Measurements from ENCODE around the gene BTNL3.

DNA sequence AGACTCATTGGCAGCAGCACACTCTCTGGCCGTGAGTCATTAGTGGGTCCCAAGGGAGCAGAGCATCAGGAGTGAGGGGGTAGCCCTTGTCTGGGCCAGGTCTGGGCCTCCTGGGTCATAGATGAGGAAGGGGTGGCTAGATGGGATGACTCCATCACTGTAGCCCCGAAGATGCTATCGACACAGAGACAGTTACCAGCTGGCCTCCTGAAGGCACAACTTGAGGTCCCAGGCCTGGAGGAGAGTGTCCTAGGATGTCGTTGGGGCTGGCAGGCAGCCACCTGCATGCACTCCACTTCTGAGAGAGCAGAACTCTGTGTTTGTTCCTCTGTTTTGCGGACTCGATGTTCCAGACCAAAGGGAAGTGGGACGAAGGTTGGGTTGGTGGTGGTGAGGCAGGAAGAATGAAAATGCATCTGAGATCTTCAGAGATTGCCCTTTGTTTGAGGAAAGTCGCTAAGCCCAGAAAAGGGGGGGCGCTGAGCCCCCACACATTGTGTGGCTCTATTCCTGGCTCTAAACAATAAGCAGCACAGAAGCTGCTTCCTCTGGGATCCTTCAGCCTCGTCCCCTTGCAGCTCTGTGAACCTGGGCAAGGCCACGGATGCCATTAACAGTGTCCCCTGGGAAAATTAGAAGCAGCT is 56.1 kb downstream of the BTNL3 start:
- TF ChIP-seq, protein P1, sequence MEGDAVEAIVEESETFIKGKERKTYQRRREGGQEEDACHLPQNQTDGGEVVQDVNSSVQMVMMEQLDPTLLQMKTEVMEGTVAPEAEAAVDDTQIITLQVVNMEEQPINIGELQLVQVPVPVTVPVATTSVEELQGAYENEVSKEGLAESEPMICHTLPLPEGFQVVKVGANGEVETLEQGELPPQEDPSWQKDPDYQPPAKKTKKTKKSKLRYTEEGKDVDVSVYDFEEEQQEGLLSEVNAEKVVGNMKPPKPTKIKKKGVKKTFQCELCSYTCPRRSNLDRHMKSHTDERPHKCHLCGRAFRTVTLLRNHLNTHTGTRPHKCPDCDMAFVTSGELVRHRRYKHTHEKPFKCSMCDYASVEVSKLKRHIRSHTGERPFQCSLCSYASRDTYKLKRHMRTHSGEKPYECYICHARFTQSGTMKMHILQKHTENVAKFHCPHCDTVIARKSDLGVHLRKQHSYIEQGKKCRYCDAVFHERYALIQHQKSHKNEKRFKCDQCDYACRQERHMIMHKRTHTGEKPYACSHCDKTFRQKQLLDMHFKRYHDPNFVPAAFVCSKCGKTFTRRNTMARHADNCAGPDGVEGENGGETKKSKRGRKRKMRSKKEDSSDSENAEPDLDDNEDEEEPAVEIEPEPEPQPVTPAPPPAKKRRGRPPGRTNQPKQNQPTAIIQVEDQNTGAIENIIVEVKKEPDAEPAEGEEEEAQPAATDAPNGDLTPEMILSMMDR (conservative IDR thresholded peaks at IDR 0.05; ENCODE audit: low read depth in 2 of 2), result no peak
- TF ChIP-seq, protein P2, sequence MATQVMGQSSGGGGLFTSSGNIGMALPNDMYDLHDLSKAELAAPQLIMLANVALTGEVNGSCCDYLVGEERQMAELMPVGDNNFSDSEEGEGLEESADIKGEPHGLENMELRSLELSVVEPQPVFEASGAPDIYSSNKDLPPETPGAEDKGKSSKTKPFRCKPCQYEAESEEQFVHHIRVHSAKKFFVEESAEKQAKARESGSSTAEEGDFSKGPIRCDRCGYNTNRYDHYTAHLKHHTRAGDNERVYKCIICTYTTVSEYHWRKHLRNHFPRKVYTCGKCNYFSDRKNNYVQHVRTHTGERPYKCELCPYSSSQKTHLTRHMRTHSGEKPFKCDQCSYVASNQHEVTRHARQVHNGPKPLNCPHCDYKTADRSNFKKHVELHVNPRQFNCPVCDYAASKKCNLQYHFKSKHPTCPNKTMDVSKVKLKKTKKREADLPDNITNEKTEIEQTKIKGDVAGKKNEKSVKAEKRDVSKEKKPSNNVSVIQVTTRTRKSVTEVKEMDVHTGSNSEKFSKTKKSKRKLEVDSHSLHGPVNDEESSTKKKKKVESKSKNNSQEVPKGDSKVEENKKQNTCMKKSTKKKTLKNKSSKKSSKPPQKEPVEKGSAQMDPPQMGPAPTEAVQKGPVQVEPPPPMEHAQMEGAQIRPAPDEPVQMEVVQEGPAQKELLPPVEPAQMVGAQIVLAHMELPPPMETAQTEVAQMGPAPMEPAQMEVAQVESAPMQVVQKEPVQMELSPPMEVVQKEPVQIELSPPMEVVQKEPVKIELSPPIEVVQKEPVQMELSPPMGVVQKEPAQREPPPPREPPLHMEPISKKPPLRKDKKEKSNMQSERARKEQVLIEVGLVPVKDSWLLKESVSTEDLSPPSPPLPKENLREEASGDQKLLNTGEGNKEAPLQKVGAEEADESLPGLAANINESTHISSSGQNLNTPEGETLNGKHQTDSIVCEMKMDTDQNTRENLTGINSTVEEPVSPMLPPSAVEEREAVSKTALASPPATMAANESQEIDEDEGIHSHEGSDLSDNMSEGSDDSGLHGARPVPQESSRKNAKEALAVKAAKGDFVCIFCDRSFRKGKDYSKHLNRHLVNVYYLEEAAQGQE (IDR thresholded peaks at IDR 0.05; ENCODE audit: unreplicated experiment), result no peak
- no peak for TF ChIP-seq EZH2 (IDR thresholded peaks at IDR 0.05; ENCODE audit: low read depth, unreplicated experiment)
- TF ChIP-seq POLR2AphosphoS5 (IDR thresholded peaks at IDR 0.05; ENCODE audit: low read depth), result no peak
- TF ChIP-seq CREB1 (CRISPR knock-in tag; IDR thresholded peaks at IDR 0.05; ENCODE audit: low read depth), result no peak
- no peak for TF ChIP-seq ZNF331 (CRISPR knock-in tag; IDR thresholded peaks at IDR 0.05; ENCODE audit: low read depth)
- no peak for TF ChIP-seq EZH2phosphoT487 (IDR thresholded peaks at IDR 0.05; ENCODE audit: unreplicated experiment)
- no peak for TF ChIP-seq JUNB (IDR thresholded peaks at IDR 0.05; ENCODE audit: unreplicated experiment)
- no peak for TF ChIP-seq NANOG (IDR thresholded peaks at IDR 0.05; ENCODE audit: borderline replicate concordance)
- TF ChIP-seq, protein P3, sequence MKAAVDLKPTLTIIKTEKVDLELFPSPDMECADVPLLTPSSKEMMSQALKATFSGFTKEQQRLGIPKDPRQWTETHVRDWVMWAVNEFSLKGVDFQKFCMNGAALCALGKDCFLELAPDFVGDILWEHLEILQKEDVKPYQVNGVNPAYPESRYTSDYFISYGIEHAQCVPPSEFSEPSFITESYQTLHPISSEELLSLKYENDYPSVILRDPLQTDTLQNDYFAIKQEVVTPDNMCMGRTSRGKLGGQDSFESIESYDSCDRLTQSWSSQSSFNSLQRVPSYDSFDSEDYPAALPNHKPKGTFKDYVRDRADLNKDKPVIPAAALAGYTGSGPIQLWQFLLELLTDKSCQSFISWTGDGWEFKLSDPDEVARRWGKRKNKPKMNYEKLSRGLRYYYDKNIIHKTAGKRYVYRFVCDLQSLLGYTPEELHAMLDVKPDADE (IDR thresholded peaks at IDR 0.05), result no peak

Data from GM23338 (cell line).